ENCODE results near the gene IL1B. TPM values are rescaled to one million over a fixed set of nuclear protein-coding genes. Genes with fewer than 3 reads are reported as not detected.

The IL1B gene
- total RNA-seq, 1 donor: 0.36 TPM

- no peak for TF ChIP-seq CTCF (IDR thresholded peaks at IDR 0.05; ENCODE audit: extremely low read depth, low read depth, low read length)
- H4K20me1 ChIP-seq (ENCODE audit: insufficient read depth, low read length): no peaks in the 10 kb centered on the region
These were observed 10.9 kb downstream of the IL1B start for GRCh38 chr2:112825706-112826105.

GRCh38 chr2:112824694-112825085 lies 11.9 kb downstream of the IL1B start:
- Histone ChIP-seq H3K36me3 (ENCODE audit: insufficient read depth, low read length) (no peaks in the 10 kb centered on the region), H4K20me1 (ENCODE audit: insufficient read depth, low read length) (no peaks in the 10 kb centered on the region), H3K4me2 (ENCODE audit: insufficient read depth, low read length) (no peak overlapping the region), H3K27ac (ENCODE audit: low read depth, low read length) (peak overlapping the region; percentile 51), H2AFZ (ENCODE audit: low read length) (no peak overlapping the region), H3K27me3 (ENCODE audit: insufficient read depth, low read length) (no peaks in the 10 kb centered on the region), H3K4me3 (ENCODE audit: insufficient read depth, low read length) (no peak overlapping the region), H3K79me2 (ENCODE audit: insufficient read depth, low read length) (no peaks in the 10 kb centered on the region), H3K4me1 (ENCODE audit: insufficient read depth, low read length) (peaks cover 12% of the 10 kb centered on the region), H3K9me3 (ENCODE audit: low read depth, low read length) (no peaks in the 10 kb centered on the region)
- TF ChIP-seq CTCF (IDR thresholded peaks at IDR 0.05; ENCODE audit: extremely low read depth, low read depth, low read length): no peak
- DNase-seq (ENCODE audit: insufficient read length, low spot score, missing footprints): peak; percentile 39

More at GRCh38 chr2:112825706-112826105, 10.9 kb downstream of the IL1B start:
- H3K27me3 ChIP-seq (ENCODE audit: insufficient read depth, low read length): no peaks in the 10 kb centered on the region
- no peak overlapping the region for H3K4me3 ChIP-seq (ENCODE audit: insufficient read depth, low read length)
- no peak overlapping the region for H3K4me2 ChIP-seq (ENCODE audit: insufficient read depth, low read length)
- no peak overlapping the region for H2AFZ ChIP-seq (ENCODE audit: low read length)
- H3K27ac ChIP-seq (ENCODE audit: low read depth, low read length): no peak overlapping the region
- H3K9me3 ChIP-seq (ENCODE audit: low read depth, low read length): no peaks in the 10 kb centered on the region
- no peaks in the 10 kb centered on the region for H3K36me3 ChIP-seq (ENCODE audit: insufficient read depth, low read length)
- DNase-seq (ENCODE audit: insufficient read length, low spot score, missing footprints): no peak
- H3K79me2 ChIP-seq (ENCODE audit: insufficient read depth, low read length): no peaks in the 10 kb centered on the region
- peaks cover 12% of the 10 kb centered on the region for H3K4me1 ChIP-seq (ENCODE audit: insufficient read depth, low read length)

- TF ChIP-seq CTCF (IDR thresholded peaks at IDR 0.05; ENCODE audit: extremely low read depth, low read depth, low read length): no peak
- H3K36me3 ChIP-seq (ENCODE audit: insufficient read depth, low read length): no peaks in the 10 kb centered on the region
- DNase-seq (ENCODE audit: insufficient read length, low spot score, missing footprints): no peak
These were observed 14.9 kb downstream of the IL1B start for GRCh38 chr2:112821682-112822081.

GRCh38 chr2:112821142-112821541 lies 15.4 kb downstream of the IL1B start:
- Histone ChIP-seq H4K20me1 (ENCODE audit: insufficient read depth, low read length) (no peaks in the 10 kb centered on the region), H3K4me2 (ENCODE audit: insufficient read depth, low read length) (no peak overlapping the region), H3K4me1 (ENCODE audit: insufficient read depth, low read length) (peaks cover 17% of the 10 kb centered on the region), H3K79me2 (ENCODE audit: insufficient read depth, low read length) (no peaks in the 10 kb centered on the region), H2AFZ (ENCODE audit: low read length) (no peak overlapping the region), H3K27ac (ENCODE audit: low read depth, low read length) (no peak overlapping the region), H3K9me3 (ENCODE audit: low read depth, low read length) (no peaks in the 10 kb centered on the region), H3K27me3 (ENCODE audit: insufficient read depth, low read length) (no peaks in the 10 kb centered on the region), H3K36me3 (ENCODE audit: insufficient read depth, low read length) (no peaks in the 10 kb centered on the region), H3K4me3 (ENCODE audit: insufficient read depth, low read length) (no peak overlapping the region)
- no peak for DNase-seq (ENCODE audit: insufficient read length, low spot score, missing footprints)
- no peak for TF ChIP-seq CTCF (IDR thresholded peaks at IDR 0.05; ENCODE audit: extremely low read depth, low read depth, low read length)

More at GRCh38 chr2:112821682-112822081, 14.9 kb downstream of the IL1B start:
- Histone ChIP-seq H3K4me2 (ENCODE audit: insufficient read depth, low read length) (no peak overlapping the region), H4K20me1 (ENCODE audit: insufficient read depth, low read length) (no peaks in the 10 kb centered on the region), H3K79me2 (ENCODE audit: insufficient read depth, low read length) (no peaks in the 10 kb centered on the region), H3K27ac (ENCODE audit: low read depth, low read length) (no peak overlapping the region), H3K4me3 (ENCODE audit: insufficient read depth, low read length) (no peak overlapping the region), H3K27me3 (ENCODE audit: insufficient read depth, low read length) (no peaks in the 10 kb centered on the region), H2AFZ (ENCODE audit: low read length) (peak overlapping the region; percentile 38), H3K4me1 (ENCODE audit: insufficient read depth, low read length) (peaks cover 17% of the 10 kb centered on the region), H3K9me3 (ENCODE audit: low read depth, low read length) (no peaks in the 10 kb centered on the region)
